Left ventricle myocardium inferior (tissue), 1 donor: ENCODE measurements around the gene COL1A2. TPM values are rescaled to one million over a fixed set of nuclear protein-coding genes. Genes with fewer than 3 reads are reported as not detected.
A peak's percentile ranks its signal among the peaks of the same experiment; 100 is the strongest.

Source experiments
- DNase-seq: peaks from one replicate; pipeline ENCODE4 v3.0.0-alpha.2; 2020
- H3K27ac ChIP-seq: fragments of 200-600 bp; replicated peaks from 2 replicates; pipeline ENCODE4 v1.8.0; 2021
- H3K27me3 ChIP-seq: fragments of 200-600 bp; 2 replicates; pipeline ENCODE4 v1.8.0; 2021; ENCODE audit warnings: low read depth
- H3K36me3 ChIP-seq: fragments of 200-600 bp; 2 replicates; pipeline ENCODE4 v1.8.0; 2021
- H3K4me1 ChIP-seq: fragments of 200-600 bp; 2 replicates; pipeline ENCODE4 v1.8.0; 2021
- H3K4me3 ChIP-seq: fragments of 200-600 bp; 2 replicates; pipeline ENCODE4 v1.8.0; 2021; ENCODE audit warnings: mild to moderate bottlenecking, moderate library complexity
- H3K9me3 ChIP-seq: fragments of 200-600 bp; replicated peaks from 2 replicates; pipeline ENCODE4 v1.8.0; 2021
- CTCF ChIP-seq: fragments of 200-600 bp; IDR thresholded peaks from 2 replicates; pipeline ENCODE4 v1.8.0; 2021; ENCODE audit warnings: antibody characterized with exemption, mild to moderate bottlenecking, borderline replicate concordance
- intact Hi-C: fragments of 100-400 bp; cut with micrococcal nuclease; formaldehyde crosslinking; loops from one replicate; pipeline ENCODE4 v1.11.0; 2022
- total RNA-seq: library from RNA; stranded (reverse); fragmentation: NEBNext Ultra II Directional; extraction: Animal tissue kit (Norgen Biotek cat#: 25700); gene quantifications from one replicate; pipeline ENCODE4 v1.2.1, GENCODE V29; 2021
- donor health status: DM: no; HTN: yes; CAD: no; lungs with severe emphysema.

Gene COL1A2
- total RNA-seq, 1 donor from 2014 or later: 96.6 TPM

- peak overlapping the region; percentile 28 for H3K4me3 ChIP-seq
- peak; percentile 43 for DNase-seq
- intact Hi-C loops: no loop called here
- H3K4me1 ChIP-seq: peaks cover 26% of the 10 kb centered on the region
- TF ChIP-seq CTCF: no peak
- peaks cover 23% of the 10 kb centered on the region for H3K27me3 ChIP-seq
- no peaks in the 10 kb centered on the region for H3K36me3 ChIP-seq
- H3K9me3 ChIP-seq: no peaks in the 10 kb centered on the region
- peak overlapping the region; percentile 91 for H3K27ac ChIP-seq
Measured at GRCh38 chr7:94391726-94392392, 2.8 kb upstream of the COL1A2 start.

GRCh38 chr7:94392393-94392786 is 2.3 kb upstream of the COL1A2 start:
- H3K9me3 ChIP-seq: no peaks in the 10 kb centered on the region
- peaks cover 26% of the 10 kb centered on the region for H3K4me1 ChIP-seq
- no peak for DNase-seq
- intact Hi-C loops: no loop called here
- no peaks in the 10 kb centered on the region for H3K36me3 ChIP-seq
- H3K4me3 ChIP-seq: peak overlapping the region; percentile 28
- H3K27ac ChIP-seq: peak overlapping the region; percentile 91
- H3K27me3 ChIP-seq: peaks cover 23% of the 10 kb centered on the region
- TF ChIP-seq CTCF: no peak

GRCh38 chr7:94393246-94394108 is 1.2 kb upstream of the COL1A2 start:
- no peaks in the 10 kb centered on the region for H3K36me3 ChIP-seq
- peak; percentile 18 for DNase-seq
- no peaks in the 10 kb centered on the region for H3K9me3 ChIP-seq
- H3K27me3 ChIP-seq: peaks cover 31% of the 10 kb centered on the region
- TF ChIP-seq CTCF: no peak
- H3K4me1 ChIP-seq: peaks cover 33% of the 10 kb centered on the region
- intact Hi-C loops: no loop called here
- H3K27ac ChIP-seq: peak overlapping the region; percentile 91
- peak overlapping the region; percentile 69 for H3K4me3 ChIP-seq

GRCh38 chr7:94394109-94394436 is 622 bp upstream of the COL1A2 start:
- DNase-seq: peak; percentile 20
- peak overlapping the region; percentile 91 for H3K27ac ChIP-seq
- intact Hi-C loops: no loop called here
- H3K36me3 ChIP-seq: no peaks in the 10 kb centered on the region
- H3K4me3 ChIP-seq: peak overlapping the region; percentile 69
- peaks cover 34% of the 10 kb centered on the region for H3K4me1 ChIP-seq
- TF ChIP-seq CTCF: no peak
- no peaks in the 10 kb centered on the region for H3K9me3 ChIP-seq
- H3K27me3 ChIP-seq: peaks cover 37% of the 10 kb centered on the region

GRCh38 chr7:94395141-94396036 is 694 bp downstream of the COL1A2 start:
- intact Hi-C loops: loop anchor here (5.0 kb wide), 1 partner anchor 98 kb away; no protein-coding TSS in a partner anchor

More at GRCh38 chr7:94395141-94396036, 694 bp downstream of the COL1A2 start:
- DNase-seq: no peak
- peak overlapping the region; percentile 91 for H3K27ac ChIP-seq
- H3K4me1 ChIP-seq: peaks cover 41% of the 10 kb centered on the region
- H3K9me3 ChIP-seq: no peaks in the 10 kb centered on the region
- no peaks in the 10 kb centered on the region for H3K36me3 ChIP-seq
- H3K27me3 ChIP-seq: peaks cover 48% of the 10 kb centered on the region
- peak overlapping the region; percentile 69 for H3K4me3 ChIP-seq
- peak; percentile 81 for TF ChIP-seq CTCF
